HEK293 (cell line): ENCODE measurements around the gene AFF3.

ENCODE experiments used
- CTCF ChIA-PET: fragments of 350-600 bp; formaldehyde crosslinking; extraction: SDS; loops from one replicate; lab custom pipeline; 2021; ENCODE audit warnings: antibody characterized with exemption; lab: Yijun Ruan, JAX
- POLR2A ChIA-PET: fragments of 300-600 bp; formaldehyde crosslinking; extraction: SDS; loops from one replicate; lab custom pipeline; 2020; ENCODE audit warnings: antibody characterized with exemption, inconsistent platforms; lab: Yijun Ruan, JAX
- H3K27ac ChIP-seq: fragments of 200-500 bp; sonication (Bioruptor generic); 2 replicates; pipeline ENCODE4 v1.5.1; 2014; ENCODE audit warnings: low read depth, low read length, control low read depth, inconsistent platforms; ENCODE audit errors: extremely low read depth
- H3K36me3 ChIP-seq, 2 experiments: fragments of 200-500 bp in 1 of 2; sonication (Bioruptor generic) in 1 of 2; 1 replicate in 1 of 2; 2 replicates in 1 of 2; pipeline ENCODE4 v1.5.1; 2014 to 2017; ENCODE audit warnings: inconsistent platforms in 2 of 2, low read length in 2 of 2; ENCODE audit not compliant: control insufficient read depth in 2 of 2, insufficient read depth in 1 of 2
- H3K4me1 ChIP-seq: fragments of 200-500 bp; sonication (Bioruptor generic); 2 replicates; pipeline ENCODE4 v1.5.1; 2014; ENCODE audit warnings: mild to moderate bottlenecking, low read length, inconsistent platforms; ENCODE audit not compliant: control insufficient read depth, insufficient read depth
- H3K4me3 ChIP-seq: 2 replicates; pipeline ENCODE4 v1.5.1; 2011; ENCODE audit warnings: low read depth, mild to moderate bottlenecking, control low read depth, low read length, moderate library complexity
- H3K9me3 ChIP-seq: fragments of 200-500 bp; sonication (Bioruptor generic); 2 replicates; pipeline ENCODE4 v1.5.1; 2014; ENCODE audit warnings: low read depth, low read length, inconsistent platforms; ENCODE audit not compliant: control insufficient read depth, insufficient read depth
- KLF1 ChIP-seq: fragments of 450-650 bp; formaldehyde crosslinking; IDR thresholded peaks from 2 replicates; pipeline ENCODE4 v1.5.1; 2016; ENCODE audit warnings: missing biosample characterization, missing genetic modification characterization
- KLF9 ChIP-seq: fragments of 450-650 bp; formaldehyde crosslinking; IDR thresholded peaks from 2 replicates; pipeline ENCODE4 v1.5.1; 2016; ENCODE audit warnings: missing biosample characterization, missing genetic modification characterization, low read depth
- PRDM10 ChIP-seq: fragments of 450-650 bp; formaldehyde crosslinking; IDR thresholded peaks from 2 replicates; pipeline ENCODE4 v1.5.1; 2016; ENCODE audit warnings: missing biosample characterization, missing genetic modification characterization
- PRDM2 ChIP-seq: fragments of 450-650 bp; formaldehyde crosslinking; IDR thresholded peaks from 2 replicates; pipeline ENCODE4 v1.5.1; 2016; ENCODE audit warnings: missing biosample characterization, missing genetic modification characterization, borderline replicate concordance
- REPIN1 ChIP-seq: fragments of 450-650 bp; formaldehyde crosslinking; IDR thresholded peaks from 2 replicates; pipeline ENCODE4 v1.5.1; 2017; ENCODE audit warnings: missing biosample characterization, missing genetic modification characterization, low read depth
- SCRT1 ChIP-seq: fragments of 450-650 bp; formaldehyde crosslinking; IDR thresholded peaks from 2 replicates; pipeline ENCODE4 v1.5.1; 2016; ENCODE audit warnings: missing biosample characterization, missing genetic modification characterization, borderline replicate concordance
- WT1 ChIP-seq: fragments of 450-650 bp; formaldehyde crosslinking; IDR thresholded peaks from 2 replicates; pipeline ENCODE4 v1.5.1; 2016; ENCODE audit warnings: missing biosample characterization, missing genetic modification characterization
- YY2 ChIP-seq: fragments of 450-650 bp; formaldehyde crosslinking; IDR thresholded peaks from 2 replicates; pipeline ENCODE4 v1.5.1; 2016; ENCODE audit warnings: missing biosample characterization, missing genetic modification characterization
- ZBTB44 ChIP-seq: fragments of 450-650 bp; IDR thresholded peaks from 2 replicates; pipeline ENCODE4 v1.5.1; 2018; ENCODE audit warnings: missing biosample characterization, mild to moderate bottlenecking, missing genetic modification characterization
- ZBTB7A ChIP-seq: fragments of 450-650 bp; formaldehyde crosslinking; IDR thresholded peaks from 2 replicates; pipeline ENCODE4 v1.5.1; 2016; ENCODE audit warnings: low read depth, missing biosample characterization, missing genetic modification characterization
- ZBTB8A ChIP-seq: fragments of 450-650 bp; formaldehyde crosslinking; IDR thresholded peaks from 2 replicates; pipeline ENCODE4 v1.5.1; 2016; ENCODE audit warnings: missing biosample characterization, missing genetic modification characterization
- ZFHX2 ChIP-seq: fragments of 450-650 bp; formaldehyde crosslinking; conservative IDR thresholded peaks from 2 replicates; pipeline ENCODE4 v1.5.1; 2016; ENCODE audit warnings: missing biosample characterization, missing genetic modification characterization
- ZNF214 ChIP-seq: fragments of 450-650 bp; formaldehyde crosslinking; IDR thresholded peaks from 2 replicates; pipeline ENCODE4 v1.5.1; 2017; ENCODE audit warnings: missing biosample characterization, mild to moderate bottlenecking, missing genetic modification characterization, borderline replicate concordance
- ZNF366 ChIP-seq: fragments of 450-650 bp; formaldehyde crosslinking; conservative IDR thresholded peaks from 2 replicates; pipeline ENCODE4 v1.5.1; 2016; ENCODE audit warnings: missing biosample characterization, missing genetic modification characterization
- ZNF501 ChIP-seq: fragments of 450-650 bp; formaldehyde crosslinking; IDR thresholded peaks from 2 replicates; pipeline ENCODE4 v1.5.1; 2016; ENCODE audit warnings: missing biosample characterization, missing genetic modification characterization
- ZNF561 ChIP-seq: fragments of 450-650 bp; IDR thresholded peaks from 2 replicates; pipeline ENCODE4 v1.5.1; 2018; ENCODE audit warnings: missing biosample characterization, missing genetic modification characterization, borderline replicate concordance
- ZNF624 ChIP-seq: fragments of 450-650 bp; formaldehyde crosslinking; IDR thresholded peaks from 2 replicates; pipeline ENCODE4 v1.5.1; 2017; ENCODE audit warnings: missing biosample characterization, missing genetic modification characterization
- ZNF645 ChIP-seq: fragments of 450-650 bp; formaldehyde crosslinking; IDR thresholded peaks from 2 replicates; pipeline ENCODE4; 2016; ENCODE audit warnings: missing biosample characterization, missing genetic modification characterization
- ZNF660 ChIP-seq: fragments of 450-650 bp; IDR thresholded peaks from 2 replicates; pipeline ENCODE4 v1.5.1; 2018; ENCODE audit warnings: missing biosample characterization, mild to moderate bottlenecking, missing genetic modification characterization
- ZNF677 ChIP-seq: fragments of 450-650 bp; IDR thresholded peaks from 2 replicates; pipeline ENCODE4 v1.5.0; 2018; ENCODE audit warnings: missing biosample characterization, mild to moderate bottlenecking, missing genetic modification characterization, moderate library complexity
- ZNF791 ChIP-seq: fragments of 450-650 bp; formaldehyde crosslinking; IDR thresholded peaks from 2 replicates; pipeline ENCODE4 v1.5.1; 2016; ENCODE audit warnings: missing biosample characterization, missing genetic modification characterization
- ZNF792 ChIP-seq: fragments of 450-650 bp; formaldehyde crosslinking; IDR thresholded peaks from 2 replicates; pipeline ENCODE4 v1.5.1; 2016; ENCODE audit warnings: missing biosample characterization, missing genetic modification characterization
- ZSCAN5A ChIP-seq: fragments of 450-650 bp; formaldehyde crosslinking; IDR thresholded peaks from 2 replicates; pipeline ENCODE4 v1.5.1; 2016; ENCODE audit warnings: missing biosample characterization, missing genetic modification characterization

The AFF3 gene

GRCh38 chr2:99727199-99727598 is 415.2 kb downstream of the AFF3 start:
- TF ChIP-seq PRDM10 (tag by site-specific recombination), result no peak
- no peak for TF ChIP-seq WT1
- TF ChIP-seq ZNF677 (tag by site-specific recombination), result no peak
- no peak for TF ChIP-seq PRDM2 (tag by site-specific recombination)
- TF ChIP-seq ZNF645 (tag by site-specific recombination), result no peak
- TF ChIP-seq ZBTB7A (tag by site-specific recombination), result no peak
- TF ChIP-seq SCRT1, result no peak
- no peak for TF ChIP-seq ZBTB8A
- no peak for TF ChIP-seq ZNF366 (tag by site-specific recombination)
- no peak for TF ChIP-seq ZBTB44 (tag by site-specific recombination)
- ChIA-PET CTCF (interaction anchor here (1.1 kb wide), 1 partner anchor 167 kb away, joined by 3 read pairs; no protein-coding TSS in a partner anchor), POLR2A (no interaction called here)
- Histone ChIP-seq H3K36me3 (no peaks in the 10 kb centered on the region), H3K9me3 (no peaks in the 10 kb centered on the region), H3K4me3 (no peak overlapping the region), H3K27ac (no peak overlapping the region), H3K4me1 (no peaks in the 10 kb centered on the region)

- Histone ChIP-seq H3K36me3 (no peaks in the 10 kb centered on the region), H3K4me1 (no peaks in the 10 kb centered on the region), H3K9me3 (no peaks in the 10 kb centered on the region), H3K4me3 (no peak overlapping the region), H3K27ac (no peak overlapping the region)
- ChIA-PET POLR2A (no interaction called here), CTCF (interaction anchor here (1.1 to 1.3 kb wide), 2 partner anchors 166 to 515 kb away, joined by 3 to 5 read pairs; no protein-coding TSS in a partner anchor)
- TF ChIP-seq ZNF791 (tag by site-specific recombination), result no peak
- TF ChIP-seq ZNF214 (tag by site-specific recombination), result no peak
- TF ChIP-seq ZNF561, result no peak
- no peak for TF ChIP-seq ZFHX2
- TF ChIP-seq KLF1 (tag by site-specific recombination), result no peak
- no peak for TF ChIP-seq REPIN1 (tag by site-specific recombination)
- TF ChIP-seq KLF9 (tag by site-specific recombination), result no peak
- no peak for TF ChIP-seq ZNF792 (tag by site-specific recombination)
- no peak for TF ChIP-seq ZNF501 (tag by site-specific recombination)
- TF ChIP-seq ZSCAN5A (tag by site-specific recombination), result no peak
- no peak for TF ChIP-seq ZNF660 (tag by site-specific recombination)
- no peak for TF ChIP-seq ZNF624 (tag by site-specific recombination)
- no peak for TF ChIP-seq YY2 (tag by site-specific recombination)
These were observed 415.7 kb downstream of the AFF3 start for GRCh38 chr2:99726691-99727090.
